Measurements from ENCODE around the gene KIFC1.
A peak's percentile ranks its signal among the peaks of the same experiment; 100 is the strongest.

Gene KIFC1

DNA sequence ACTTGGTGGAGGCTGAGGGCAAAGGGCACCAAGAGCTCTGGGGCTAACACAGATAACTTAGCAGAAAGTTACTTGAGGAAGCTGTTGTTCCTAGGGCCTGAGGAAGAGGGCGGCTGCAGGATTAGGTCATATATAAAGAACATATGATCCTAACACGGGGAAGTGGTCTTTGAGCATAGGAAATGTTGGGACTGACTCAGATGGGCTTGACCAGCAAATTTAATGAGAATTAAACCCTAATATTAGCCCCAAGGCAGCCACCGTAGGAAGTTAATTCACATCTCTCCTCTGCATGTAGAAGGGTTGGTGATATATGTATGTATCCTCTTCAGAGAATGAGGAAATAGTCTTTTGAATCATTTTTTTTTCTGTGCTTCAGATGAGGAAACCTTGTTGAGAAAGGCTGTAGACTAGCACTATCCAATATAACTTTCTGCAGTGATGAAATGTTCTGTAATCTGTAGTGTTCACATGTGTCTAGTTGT is 53.5 kb downstream of the KIFC1 start:
- DNase-seq = no peak

DNA sequence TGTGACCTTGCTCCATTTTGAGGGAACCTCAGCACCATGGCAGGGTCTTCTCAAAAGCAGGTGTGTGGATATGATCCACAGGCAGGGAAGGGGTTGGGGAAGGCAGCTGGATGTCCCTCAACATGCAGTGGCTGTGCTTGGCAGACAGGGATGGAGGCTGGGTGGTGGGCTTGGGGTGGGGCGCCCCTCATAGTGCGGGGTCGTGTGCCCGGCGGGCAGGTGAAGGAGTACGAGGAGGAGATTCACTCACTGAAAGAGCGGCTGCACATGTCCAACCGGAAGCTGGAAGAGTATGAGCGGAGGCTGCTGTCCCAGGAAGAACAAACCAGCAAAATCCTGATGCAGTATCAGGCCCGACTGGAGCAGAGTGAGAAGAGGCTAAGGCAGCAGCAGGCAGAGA is 54.7 kb downstream of the KIFC1 start:
- DNase-seq = no peak

DNA sequence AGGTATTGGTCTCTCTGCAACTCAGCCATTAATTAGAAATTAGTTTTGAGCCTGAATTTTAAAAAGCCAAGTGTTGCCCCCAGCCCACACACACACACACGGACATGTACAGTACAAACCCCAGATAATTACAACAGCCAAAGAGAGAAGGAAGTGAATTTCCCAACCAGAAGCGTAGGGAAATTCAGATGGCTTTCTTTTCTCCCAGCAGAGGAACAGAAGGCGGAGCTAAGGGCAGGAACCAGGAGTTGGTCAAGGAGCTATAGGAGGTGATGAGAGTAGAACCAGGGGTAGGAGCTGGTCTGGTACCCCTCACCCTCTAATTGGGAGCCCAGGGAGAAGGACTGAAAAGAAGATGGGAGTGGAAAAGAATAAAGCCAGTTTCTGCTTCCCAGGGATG is 58.8 kb downstream of the KIFC1 start:
- DNase-seq = no peak

DNA sequence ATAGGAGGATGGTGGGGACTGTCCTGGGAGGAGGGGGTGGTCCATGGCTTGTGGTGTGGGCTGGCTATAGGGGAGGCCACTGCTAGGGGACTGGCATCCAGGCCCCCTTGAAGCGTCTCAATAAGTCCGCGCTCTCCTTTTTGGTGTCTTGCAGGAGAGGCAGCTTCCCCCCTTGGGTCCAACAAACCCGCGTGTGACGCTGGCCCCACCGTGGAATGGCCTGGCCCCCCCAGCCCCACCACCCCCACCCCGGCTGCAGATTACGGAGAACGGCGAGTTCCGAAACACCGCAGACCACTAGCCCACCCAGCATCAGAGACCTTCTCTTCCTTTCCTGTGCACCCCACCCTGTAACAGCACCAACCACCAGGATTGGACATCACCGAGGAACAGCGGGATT is 60.0 kb downstream of the KIFC1 start:
- no peak for DNase-seq

DNA sequence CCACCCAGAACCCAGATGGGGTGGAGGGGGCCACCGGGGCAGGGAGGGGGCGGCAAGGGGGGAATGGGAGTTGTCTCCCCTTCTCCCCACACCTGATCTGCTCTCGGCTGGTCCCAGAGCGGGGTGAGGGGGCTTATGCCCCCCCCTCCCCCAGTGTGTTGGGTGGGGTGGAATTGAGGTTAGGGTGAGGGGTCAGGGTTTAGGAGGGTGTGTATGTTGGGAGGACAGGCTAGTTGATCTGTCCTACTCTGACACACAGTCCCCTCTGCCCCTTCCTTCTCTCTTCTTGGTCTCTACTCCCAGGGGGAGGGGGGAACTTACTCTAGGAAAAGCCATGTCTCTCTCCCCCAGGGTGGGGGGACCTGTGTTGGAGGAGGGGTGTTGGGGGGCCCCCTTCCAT is 60.9 kb downstream of the KIFC1 start:
- no peak for DNase-seq

DNA sequence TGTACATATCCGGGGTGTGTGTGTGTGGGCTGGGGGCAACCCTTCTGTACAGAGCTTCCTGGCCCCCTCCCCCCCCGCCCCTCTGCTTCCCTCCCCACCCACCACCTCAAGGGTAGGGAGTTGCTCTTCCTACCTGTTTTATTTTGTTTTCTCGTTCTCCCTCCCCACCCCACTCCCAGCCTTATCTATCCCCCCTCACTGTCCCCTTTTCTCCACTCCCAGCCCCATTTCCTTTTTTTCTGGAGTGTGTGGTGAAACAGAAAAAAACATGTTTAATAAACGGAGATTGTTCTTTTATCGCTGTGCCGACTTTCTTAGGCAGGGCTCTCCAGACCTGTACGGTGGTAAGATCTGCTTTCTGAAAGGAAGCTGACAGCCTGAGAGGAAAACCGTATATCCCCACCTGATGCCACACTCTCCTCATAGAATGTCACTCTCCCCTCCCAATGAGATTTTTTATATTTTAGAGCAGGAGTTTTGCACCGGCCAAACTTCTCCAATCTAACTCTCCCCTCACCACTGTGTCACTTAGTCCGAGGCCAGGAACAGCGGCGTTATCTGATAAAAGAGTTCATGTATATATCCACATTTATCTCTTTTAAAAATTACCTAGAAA is 61.9 kb downstream of the KIFC1 start:
- DNase-seq = no peak

DNA sequence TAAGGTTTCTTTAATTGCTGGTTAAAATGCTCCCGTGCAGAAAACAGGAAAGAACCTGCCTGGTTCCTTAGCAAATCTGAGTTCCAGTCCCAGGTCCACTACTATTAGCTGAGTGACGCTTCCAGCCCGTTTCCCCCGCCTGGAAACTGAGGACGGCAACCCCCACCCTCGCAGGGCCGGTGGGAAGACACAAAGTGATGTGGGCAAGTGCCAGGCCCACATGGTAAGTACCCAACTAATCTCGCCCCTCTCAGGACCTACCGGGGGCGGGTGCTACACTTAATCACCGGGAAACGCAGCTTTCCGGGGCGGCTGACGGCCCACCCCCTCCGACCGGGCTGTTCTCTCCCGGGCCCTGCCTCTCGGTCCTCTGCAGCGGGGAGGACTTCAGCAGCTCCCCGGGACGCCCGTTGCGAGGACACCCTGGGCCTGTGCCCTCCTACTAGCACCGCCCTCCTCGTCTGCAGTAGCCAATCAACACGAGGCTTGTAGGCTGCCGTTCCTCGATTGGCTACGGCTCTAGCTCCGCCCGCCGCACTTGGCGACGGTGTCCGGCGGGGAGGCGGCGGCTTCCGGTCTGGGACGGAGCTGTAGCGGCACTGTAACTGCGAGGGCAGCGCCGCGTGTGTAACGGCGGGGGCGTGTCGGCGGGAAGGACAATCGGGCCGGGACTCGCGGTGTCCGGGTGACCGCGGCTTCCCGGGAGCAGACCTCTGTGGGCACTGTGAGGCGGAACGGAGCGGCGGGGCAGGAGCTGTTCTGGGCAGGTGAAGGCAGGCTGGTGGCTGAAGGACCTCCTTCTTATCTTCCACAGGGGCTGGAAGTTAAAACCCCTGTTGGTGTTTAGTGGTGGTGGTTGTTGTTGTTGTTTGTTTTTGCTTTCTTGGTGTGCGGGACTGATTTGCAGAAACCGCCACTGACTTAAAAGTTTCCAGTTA is 62.7 kb downstream of the KIFC1 start, which contains the start of gene ZBTB9:
TSS of gene ZBTB9 (plus strand) at position 568 of the 938 bp plus-strand sequence. CDS start 525 bp downstream, outside the sequence.
- peak; percentile 94 for DNase-seq

DNA sequence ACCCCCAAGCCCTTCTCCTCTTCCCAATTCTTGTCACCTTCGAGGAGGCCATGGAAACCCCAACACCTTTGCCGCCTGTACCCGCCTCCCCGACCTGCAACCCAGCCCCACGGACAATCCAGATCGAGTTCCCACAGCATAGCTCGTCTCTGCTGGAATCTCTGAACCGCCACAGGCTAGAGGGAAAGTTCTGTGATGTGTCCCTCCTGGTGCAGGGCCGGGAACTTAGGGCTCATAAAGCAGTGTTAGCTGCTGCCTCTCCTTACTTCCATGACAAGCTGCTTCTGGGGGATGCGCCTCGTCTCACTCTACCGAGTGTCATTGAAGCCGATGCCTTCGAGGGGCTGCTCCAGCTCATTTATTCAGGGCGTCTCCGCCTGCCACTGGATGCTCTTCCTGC is 63.4 kb downstream of the KIFC1 start:
- DNase-seq = no peak

DNA sequence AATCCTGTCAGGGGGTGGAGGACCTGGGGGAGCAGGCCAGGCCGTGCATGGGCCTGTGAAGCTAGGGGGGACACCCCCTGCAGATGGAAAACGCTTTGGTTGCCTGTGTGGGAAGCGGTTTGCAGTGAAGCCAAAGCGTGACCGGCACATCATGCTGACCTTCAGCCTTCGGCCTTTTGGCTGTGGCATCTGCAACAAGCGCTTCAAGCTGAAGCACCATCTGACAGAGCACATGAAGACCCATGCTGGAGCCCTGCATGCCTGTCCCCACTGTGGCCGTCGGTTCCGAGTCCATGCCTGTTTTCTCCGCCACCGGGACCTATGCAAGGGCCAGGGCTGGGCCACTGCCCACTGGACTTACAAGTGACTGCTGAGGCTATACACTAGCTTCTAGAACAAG is 64.5 kb downstream of the KIFC1 start:
- DNase-seq = no peak

DNA sequence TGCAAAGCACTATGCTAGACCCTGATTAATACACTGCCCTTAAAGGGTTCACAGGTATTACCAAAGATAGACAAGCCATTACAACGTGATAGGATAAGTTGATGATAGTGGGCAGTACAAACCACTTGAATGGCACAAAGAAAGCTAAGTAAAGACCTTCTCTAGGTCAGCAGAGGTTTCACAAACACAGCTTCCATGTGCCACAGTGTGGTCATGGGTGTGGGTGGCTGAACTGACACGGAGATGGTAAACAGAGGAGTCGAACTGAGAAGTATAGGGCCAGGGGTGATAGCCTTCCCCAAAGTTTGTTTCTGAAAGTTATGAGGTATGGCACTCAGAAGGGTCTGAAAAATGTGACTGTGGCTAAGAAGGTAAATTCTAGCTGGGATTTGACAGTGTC is 67.1 kb downstream of the KIFC1 start:
- no peak for DNase-seq

DNA sequence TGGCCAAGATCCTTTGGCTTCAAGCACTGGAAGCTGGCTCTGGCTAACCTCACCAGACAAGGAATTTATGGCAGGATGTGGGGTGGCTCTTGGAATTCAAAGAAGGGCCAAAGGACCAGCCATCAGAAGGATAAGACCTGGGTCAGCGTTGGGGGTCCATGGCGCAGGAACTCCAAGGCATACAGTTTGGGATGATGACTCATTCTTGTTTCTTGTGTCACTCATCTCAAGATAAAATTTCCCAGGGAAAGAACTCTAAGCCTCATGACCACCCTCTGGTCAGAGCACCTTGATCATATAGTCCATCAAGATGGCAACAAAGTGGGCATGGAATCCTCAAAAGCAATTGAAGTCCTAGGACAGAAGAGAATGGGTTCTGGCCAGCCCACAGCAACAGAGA is 67.6 kb downstream of the KIFC1 start:
- no peak for DNase-seq

Measured in DMS153 (cell line).